Heart left ventricle (tissue), 13 donors: ENCODE measurements around the gene RPS15.

Experiments used
- POLR2A ChIP-seq, 2 donors: fragments of 450-650 bp; IDR thresholded peaks; one replicate each; pipeline ENCODE4 v1.6.1; 2017; ENCODE audit warnings: antibody characterized with exemption in 2 of 2, mild to moderate bottlenecking in 2 of 2, moderate library complexity in 2 of 2
- TF ChIP-seq, protein P1 (sequence below), 12 donors: fragments of 200-600 bp; sonication (generic) in 4 of 12; IDR thresholded peaks; one replicate each; pipeline versions ENCODE4 v1.5.0 to v1.8.0; 2018 to 2022; ENCODE audit warnings: antibody characterized with exemption in 12 of 12, mild to moderate bottlenecking in 5 of 12
- donor health status: ischemic (EF 13 %, LVEDD 7.1; RV severe dilation, severe dysfunction).
- donor health status: DM: no; HTN: yes; CAD: no.
- donor health status: DM: no; HTN: no; CAD: no.
- donor health status: ischemic (EF 25% LVEDD 6.9; RV normal size, moderate dysfunction).
- donor health status: ischemic (EF 25% LVEDD 5.7; RV mildly dilated, moderate dysfunction).
- donor health status: ischemic (EF 35%, LVEDD 5.7; RV mildly dilated, moderate dysfunction).
- donor health status: nonischemic (EF 11% LVEDD 7.7; RV severe dilation, severe dysfunction).
- donor health status: DM: yes; HTN: yes; CAD: no.
- donor health status: PGD.
- donor health status: ischemic (EF 29% LVEDD 5.4; RV normal size, mild dysfunction).
- donor health status: nonischemic (EF 23%, LVEDD 6.1; RV moderate dilation, normal function).

DNA sequence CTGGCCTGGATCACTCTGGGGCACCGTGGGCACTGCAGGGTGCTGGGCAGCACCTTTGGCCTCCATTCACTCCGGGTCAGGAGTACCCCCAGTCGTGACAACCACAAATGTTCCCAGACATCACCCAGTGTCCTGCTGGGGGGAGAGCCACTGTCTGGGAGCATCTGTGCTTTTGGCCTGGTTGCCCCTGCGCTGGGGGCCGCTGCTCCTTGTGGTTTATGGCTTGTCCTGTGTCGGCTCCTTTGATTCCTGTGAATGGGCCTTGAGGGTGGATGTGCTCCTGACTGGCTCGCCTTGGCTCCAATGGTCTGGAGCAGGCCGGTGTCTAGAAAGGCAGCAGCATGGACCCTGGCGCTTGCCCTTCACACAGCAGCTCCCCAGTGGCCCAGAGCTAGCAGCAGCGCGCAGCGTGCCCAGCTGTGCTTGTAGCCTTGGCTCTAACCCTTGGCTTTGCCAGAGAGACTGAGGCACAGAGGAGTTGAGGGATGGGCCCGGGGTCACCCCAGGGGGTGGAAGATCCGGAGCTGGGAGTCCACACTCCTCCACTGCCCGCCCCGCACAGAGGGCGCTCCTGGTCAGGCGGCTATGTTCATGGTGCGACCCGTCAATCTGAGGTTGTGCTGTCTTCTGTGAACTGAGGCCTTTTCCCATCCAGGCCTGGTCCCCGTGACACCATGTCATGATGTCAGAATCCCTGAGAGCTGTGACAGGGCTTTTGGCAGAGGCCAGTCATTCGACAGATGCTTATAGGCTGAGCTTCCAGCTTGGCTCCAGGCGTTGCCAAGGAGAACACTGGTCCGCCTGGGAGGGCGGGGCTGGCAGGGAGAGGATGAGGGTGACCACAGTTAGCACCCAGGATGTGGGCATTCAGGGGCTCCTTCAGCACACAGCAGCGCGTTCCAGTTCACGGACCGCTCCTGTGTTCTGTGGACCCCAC lies 26.7 kb upstream of the RPS15 start:
- TF ChIP-seq, protein P1, sequence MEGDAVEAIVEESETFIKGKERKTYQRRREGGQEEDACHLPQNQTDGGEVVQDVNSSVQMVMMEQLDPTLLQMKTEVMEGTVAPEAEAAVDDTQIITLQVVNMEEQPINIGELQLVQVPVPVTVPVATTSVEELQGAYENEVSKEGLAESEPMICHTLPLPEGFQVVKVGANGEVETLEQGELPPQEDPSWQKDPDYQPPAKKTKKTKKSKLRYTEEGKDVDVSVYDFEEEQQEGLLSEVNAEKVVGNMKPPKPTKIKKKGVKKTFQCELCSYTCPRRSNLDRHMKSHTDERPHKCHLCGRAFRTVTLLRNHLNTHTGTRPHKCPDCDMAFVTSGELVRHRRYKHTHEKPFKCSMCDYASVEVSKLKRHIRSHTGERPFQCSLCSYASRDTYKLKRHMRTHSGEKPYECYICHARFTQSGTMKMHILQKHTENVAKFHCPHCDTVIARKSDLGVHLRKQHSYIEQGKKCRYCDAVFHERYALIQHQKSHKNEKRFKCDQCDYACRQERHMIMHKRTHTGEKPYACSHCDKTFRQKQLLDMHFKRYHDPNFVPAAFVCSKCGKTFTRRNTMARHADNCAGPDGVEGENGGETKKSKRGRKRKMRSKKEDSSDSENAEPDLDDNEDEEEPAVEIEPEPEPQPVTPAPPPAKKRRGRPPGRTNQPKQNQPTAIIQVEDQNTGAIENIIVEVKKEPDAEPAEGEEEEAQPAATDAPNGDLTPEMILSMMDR (IDR thresholded peaks at IDR 0.05), result no peak
- no peak for TF ChIP-seq POLR2A (IDR thresholded peaks at IDR 0.05)
